Uterus (tissue), 2 donors: ENCODE measurements around the gene PFKFB2.

Experiments
- POLR2A ChIP-seq, 2 donors: fragments of 450-650 bp; IDR thresholded peaks; one replicate each; pipeline ENCODE4 v1.6.1; 2016; ENCODE audit warnings: antibody characterized with exemption in 2 of 2, mild to moderate bottlenecking in 1 of 2, moderate library complexity in 1 of 2
- TF ChIP-seq, protein P1 (sequence below), 4 experiments: fragments of 200-600 bp in 2 of 4; fragments of 450-650 bp in 2 of 4; sonication (generic) in 2 of 4; IDR thresholded peaks; one replicate each; pipeline ENCODE4 v1.5.1; 2016 to 2019; ENCODE audit warnings: antibody characterized with exemption in 4 of 4, mild to moderate bottlenecking in 2 of 4, moderate library complexity in 1 of 4

DNA sequence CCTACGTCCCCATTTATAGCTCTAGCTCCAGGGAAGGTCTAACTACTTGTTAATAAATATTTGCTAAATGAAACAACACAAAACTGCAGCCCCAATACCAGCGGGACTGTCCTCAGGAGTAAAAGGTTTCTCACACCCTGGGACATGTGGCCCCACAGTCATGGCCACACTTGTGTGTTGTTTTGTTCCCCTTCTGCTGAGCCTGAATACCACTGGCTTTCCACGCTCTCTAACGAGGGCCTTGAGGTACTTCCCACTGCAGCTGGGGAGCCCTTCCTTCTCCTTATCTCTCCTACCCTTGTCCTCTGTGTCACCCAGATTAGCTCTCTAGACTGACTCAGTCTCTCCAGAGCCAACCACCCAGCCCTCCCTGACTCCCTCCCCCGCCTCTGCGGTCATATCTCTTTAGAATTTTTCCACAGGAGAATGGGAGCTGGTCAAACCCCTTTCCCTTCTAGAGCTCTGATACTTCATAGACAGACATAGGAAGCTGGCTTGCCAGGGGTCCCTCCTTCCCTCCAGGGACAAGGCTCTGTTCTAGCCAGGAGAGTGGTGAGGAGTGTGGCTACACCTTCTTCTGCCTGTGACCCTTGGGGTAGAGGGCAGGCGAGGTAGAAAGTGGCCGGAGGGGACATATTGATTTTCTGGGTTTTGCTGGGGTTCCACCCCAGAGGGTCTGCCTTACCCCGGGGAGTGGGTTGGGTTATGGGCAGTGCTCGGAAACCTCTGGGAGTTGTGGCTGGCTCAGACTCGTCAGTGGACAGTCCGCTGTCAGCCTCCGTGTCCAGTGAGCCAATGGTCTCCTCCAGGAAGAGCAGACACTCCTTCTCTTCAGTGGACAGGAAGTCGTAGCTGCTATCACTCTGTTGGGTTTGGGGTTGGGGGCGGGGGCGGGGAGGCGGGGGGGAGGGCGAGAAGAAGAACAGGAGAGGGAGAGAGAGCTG lies 28.6 kb upstream of the PFKFB2 start:
- TF ChIP-seq, protein P1, sequence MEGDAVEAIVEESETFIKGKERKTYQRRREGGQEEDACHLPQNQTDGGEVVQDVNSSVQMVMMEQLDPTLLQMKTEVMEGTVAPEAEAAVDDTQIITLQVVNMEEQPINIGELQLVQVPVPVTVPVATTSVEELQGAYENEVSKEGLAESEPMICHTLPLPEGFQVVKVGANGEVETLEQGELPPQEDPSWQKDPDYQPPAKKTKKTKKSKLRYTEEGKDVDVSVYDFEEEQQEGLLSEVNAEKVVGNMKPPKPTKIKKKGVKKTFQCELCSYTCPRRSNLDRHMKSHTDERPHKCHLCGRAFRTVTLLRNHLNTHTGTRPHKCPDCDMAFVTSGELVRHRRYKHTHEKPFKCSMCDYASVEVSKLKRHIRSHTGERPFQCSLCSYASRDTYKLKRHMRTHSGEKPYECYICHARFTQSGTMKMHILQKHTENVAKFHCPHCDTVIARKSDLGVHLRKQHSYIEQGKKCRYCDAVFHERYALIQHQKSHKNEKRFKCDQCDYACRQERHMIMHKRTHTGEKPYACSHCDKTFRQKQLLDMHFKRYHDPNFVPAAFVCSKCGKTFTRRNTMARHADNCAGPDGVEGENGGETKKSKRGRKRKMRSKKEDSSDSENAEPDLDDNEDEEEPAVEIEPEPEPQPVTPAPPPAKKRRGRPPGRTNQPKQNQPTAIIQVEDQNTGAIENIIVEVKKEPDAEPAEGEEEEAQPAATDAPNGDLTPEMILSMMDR (IDR thresholded peaks at IDR 0.05): no peak
- no peak for TF ChIP-seq POLR2A (IDR thresholded peaks at IDR 0.05)
